A549 (cell line): ENCODE measurements around the gene VSIG10. TPM values are rescaled to one million over a fixed set of nuclear protein-coding genes. Genes with fewer than 3 reads are reported as not detected.

Experiments
- ATAC-seq, 2 experiments: fragments of 200-7000 bp in 1 of 2; fragments of >200 bp in 1 of 2; cut with Nextera tagmentation in 1 of 2; cut with Tn5 transposase in 1 of 2; 3 replicates each; pipeline versions ENCODE4 v1.8.0 to v1.9.1; 2018 to 2020; ENCODE audit warnings: mild to moderate bottlenecking in 1 of 2, moderate library complexity in 1 of 2
- CTCF ChIA-PET: fragments of 300-600 bp; sonication (Branson Sonifier 250); formaldehyde crosslinking; extraction: SDS; loops from one replicate; lab custom pipeline; 2021; ENCODE audit warnings: antibody characterized with exemption, inconsistent platforms; lab: Yijun Ruan, JAX
- POLR2A ChIA-PET: fragments of 350-600 bp; formaldehyde crosslinking; extraction: SDS; loops from one replicate; lab custom pipeline; 2021; ENCODE audit warnings: antibody characterized with exemption, inconsistent platforms; lab: Yijun Ruan, JAX
- DNase-seq, 2 experiments: peaks; one replicate each; pipeline versions ENCODE4 v3.0.0 to v3.0.0-alpha.2; 2011 to 2016; ENCODE audit warnings: low read depth in 1 of 2, low spot score in 1 of 2
- FAIRE-seq: peaks from 2 replicates; lab custom pipeline; 2011; peaks lifted over from hg19 to GRCh38; lab: Jason Lieb, UNC
- H3K27ac ChIP-seq, 2 experiments: fragments of >200 bp; sonication (Bioruptor Twin); formaldehyde crosslinking; 3 replicates each; pipeline ENCODE4 v1.5.1; 2016 to 2017
- H3K4me1 ChIP-seq: fragments of >200 bp; sonication (Bioruptor Twin); formaldehyde crosslinking; 3 replicates; pipeline ENCODE4 v1.6.1; 2016
- H3K4me2 ChIP-seq: fragments of >200 bp; sonication (Bioruptor Twin); formaldehyde crosslinking; 3 replicates; pipeline ENCODE4 v1.6.1; 2016
- H3K4me3 ChIP-seq: fragments of >200 bp; sonication (Bioruptor Twin); formaldehyde crosslinking; 3 replicates; pipeline ENCODE4 v1.5.1; 2016
- H3K9me3 ChIP-seq: fragments of >200 bp; sonication (Bioruptor Twin); formaldehyde crosslinking; 3 replicates; pipeline ENCODE4 v1.6.1; 2016
- ATOH8 ChIP-seq: fragments of 250-450 bp; sonication (Bioruptor Pico); IDR thresholded peaks from 2 replicates; pipeline ENCODE4 v1.5.0; 2020; ENCODE audit warnings: low read depth, mild to moderate bottlenecking, moderate library complexity
- BHLHE40 ChIP-seq: IDR thresholded peaks from 2 replicates; pipeline ENCODE4 v1.6.1; 2012; ENCODE audit warnings: low read depth, low read length, inconsistent platforms
- EP300 ChIP-seq, 2 experiments: fragments of >200 bp; sonication (Bioruptor Twin); formaldehyde crosslinking; IDR thresholded peaks; 2 replicates in 1 of 2; 3 replicates in 1 of 2; pipeline ENCODE4 v1.6.1; 2016 to 2017
- FOSB ChIP-seq: fragments of 250-450 bp; sonication (Bioruptor Pico); IDR thresholded peaks from 2 replicates; pipeline ENCODE4 v1.5.0; 2020; ENCODE audit warnings: mild to moderate bottlenecking, moderate library complexity
- NPAS2 ChIP-seq: fragments of 250-450 bp; sonication (Bioruptor Pico); IDR thresholded peaks from 2 replicates; pipeline ENCODE4 v1.8.0; 2022; ENCODE audit warnings: mild to moderate bottlenecking, moderate library complexity, borderline replicate concordance
- RCOR1 ChIP-seq: fragments of 150-350 bp; IDR thresholded peaks from 2 replicates; pipeline ENCODE4 v1.6.1; 2014; ENCODE audit warnings: antibody characterized with exemption, low read length, low read depth
- REST ChIP-seq: fragments of 200-600 bp; sonication (generic); IDR thresholded peaks from 2 replicates; pipeline ENCODE4 v1.6.1; 2016; ENCODE audit warnings: antibody characterized with exemption, mild to moderate bottlenecking, moderate library complexity
- RFX5 ChIP-seq: fragments of 450-650 bp; IDR thresholded peaks from 2 replicates; pipeline ENCODE4 v1.7.1; 2014; ENCODE audit warnings: antibody characterized with exemption, mild to moderate bottlenecking, moderate library complexity
- TFCP2L1 ChIP-seq: fragments of 250-450 bp; sonication (Bioruptor Pico); IDR thresholded peaks from 2 replicates; pipeline ENCODE4 v1.5.0; 2021; ENCODE audit warnings: mild to moderate bottlenecking
- USF2 ChIP-seq: fragments of 450-650 bp; IDR thresholded peaks from 2 replicates; pipeline ENCODE4 v1.6.1; 2014; ENCODE audit warnings: antibody characterized with exemption
- ZC3H11A ChIP-seq: fragments of 450-650 bp; IDR thresholded peaks from 2 replicates; pipeline ENCODE4 v1.6.1; 2014; ENCODE audit warnings: antibody characterized with exemption, mild to moderate bottlenecking
- WGBS: methylation state at CpG from one replicate; pipeline ENCODE4 v1.1.6; 2017; ENCODE audit errors: missing lambda C conversion rate; 5-methylcytosine and 5-hydroxymethylcytosine counted together
- polyA plus RNA-seq, 4 experiments: library from polyadenylated mRNA; depleted of rRNA in 3 of 4; stranded (reverse); fragments of >200 nt; fragmentation: RNase III in 1 of 4; extraction: RNeasy Plus Mini Kit Qiagen cat#74134 plus additional on column Dnase treatment in 1 of 4; gene quantifications; 2 replicates in 3 of 4; 3 replicates in 1 of 4; pipeline ENCODE4 v1.2.3, GENCODE V29; 2011 to 2017
- TF ChIP-seq, protein P1 (sequence below): IDR thresholded peaks from 2 replicates; pipeline ENCODE4 v1.6.1; 2012; ENCODE audit warnings: low read depth, borderline replicate concordance
- TF ChIP-seq, protein P2 (sequence below): fragments of 150-350 bp; IDR thresholded peaks from 2 replicates; pipeline ENCODE4 v1.6.1; 2014; ENCODE audit warnings: low read depth, mild to moderate bottlenecking, low read length
- TF ChIP-seq, protein P3 (sequence below): fragments of >200 bp; sonication (Bioruptor Twin); formaldehyde crosslinking; IDR thresholded peaks from 2 replicates; pipeline ENCODE4 v1.6.1; 2016

VSIG10 gene
- polyA plus RNA-seq, 2 of the 4 experiments (the other 2 are of a cell fraction), result 18.3 to 20.2 TPM

DNA sequence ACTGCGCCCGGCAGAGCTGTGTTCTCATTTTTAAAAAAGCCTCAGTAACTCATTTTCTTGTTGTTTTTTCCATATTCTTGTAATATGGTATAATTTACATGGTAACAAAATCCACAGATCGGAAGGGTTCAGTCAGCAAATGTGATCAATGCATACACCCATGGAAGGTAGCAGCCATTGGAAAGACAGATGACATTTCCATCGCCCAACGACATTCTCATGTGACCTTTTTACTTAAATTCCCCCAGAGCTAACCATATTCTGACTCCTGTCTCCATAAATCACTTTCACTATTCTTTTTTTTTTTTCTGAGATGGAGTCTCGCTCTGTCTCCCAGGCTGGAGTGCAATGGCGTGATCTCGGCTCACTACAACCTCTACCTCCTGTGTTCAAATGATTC lies 37.0 kb upstream of the VSIG10 start:
- no peak for FAIRE-seq
- WGBS, result 94% methylated on average over 8 of the region's 8 CpGs
- Histone ChIP-seq H3K4me2 (no peak overlapping the region), H3K4me3 (no peak overlapping the region), H3K27ac (no peak overlapping the region), H3K4me1 (peaks cover 5% of the 10 kb centered on the region; the same call in 1 of the 3 replicates)
- no peak for DNase-seq
- CTCF ChIA-PET, result interaction anchor here (1.2 to 1.9 kb wide), 4 partner anchors 11 to 237 kb away, joined by 7 to 12 read pairs (median 8); partner anchors contain the start of gene SUDS3
- ATAC-seq, result no peak
- no peak for TF ChIP-seq BHLHE40
- TF ChIP-seq EP300 (IDR thresholded peaks at IDR 0.05), result no peak
- TF ChIP-seq RFX5, result no peak
- TF ChIP-seq FOSB (CRISPR knock-in tag), result no peak
- no peak for TF ChIP-seq REST
- no peak for TF ChIP-seq RCOR1
- no peak for TF ChIP-seq USF2
- TF ChIP-seq, all 56 proteins: peak for 0
- H3K9me3 ChIP-seq, result no peaks in the 10 kb centered on the region
- POLR2A ChIA-PET, result interaction anchor here (0.6 kb wide), 1 partner anchor 731 kb away, joined by 3 read pairs; no protein-coding TSS in a partner anchor

DNA sequence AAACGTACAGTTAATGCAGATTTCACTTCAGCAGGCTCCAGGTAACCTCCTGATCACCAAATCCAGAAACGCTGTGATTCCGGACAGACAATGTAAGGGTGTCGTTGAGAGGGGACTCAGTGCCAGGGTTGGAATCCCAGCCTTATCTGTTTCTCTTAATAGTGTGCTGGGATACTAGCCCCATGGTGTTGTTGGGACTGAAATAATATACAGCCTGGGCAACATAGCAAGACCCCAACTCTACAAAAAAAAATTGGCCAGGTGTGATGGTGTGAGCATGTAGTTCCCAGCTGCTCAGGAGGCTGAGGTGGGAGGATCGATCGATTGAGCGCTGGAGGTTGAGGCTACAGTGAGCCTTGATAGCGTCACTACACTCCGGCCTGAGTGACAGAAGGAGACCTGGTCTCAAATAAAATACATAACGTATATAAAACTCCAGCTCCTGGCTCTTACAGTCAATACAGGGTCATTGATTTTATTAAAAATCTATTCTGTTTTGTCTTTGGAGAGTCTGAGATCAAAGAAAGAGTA lies 33.4 kb upstream of the VSIG10 start:
- Histone ChIP-seq H3K4me1 (peaks cover 13% of the 10 kb centered on the region), H3K27ac (peak overlapping the region; percentile 90 to 96), H3K4me3 (peak overlapping the region; percentile 95), H3K4me2 (peak overlapping the region; percentile 94), H3K9me3 (no peaks in the 10 kb centered on the region)
- TF ChIP-seq ATOH8 (CRISPR knock-in tag) (no peak), NPAS2 (CRISPR knock-in tag) (no peak), TFCP2L1 (CRISPR knock-in tag) (no peak), ZC3H11A (no peak)
- TF ChIP-seq, protein P1, sequence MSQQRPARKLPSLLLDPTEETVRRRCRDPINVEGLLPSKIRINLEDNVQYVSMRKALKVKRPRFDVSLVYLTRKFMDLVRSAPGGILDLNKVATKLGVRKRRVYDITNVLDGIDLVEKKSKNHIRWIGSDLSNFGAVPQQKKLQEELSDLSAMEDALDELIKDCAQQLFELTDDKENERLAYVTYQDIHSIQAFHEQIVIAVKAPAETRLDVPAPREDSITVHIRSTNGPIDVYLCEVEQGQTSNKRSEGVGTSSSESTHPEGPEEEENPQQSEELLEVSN, result no peak
- TF ChIP-seq, protein P2, sequence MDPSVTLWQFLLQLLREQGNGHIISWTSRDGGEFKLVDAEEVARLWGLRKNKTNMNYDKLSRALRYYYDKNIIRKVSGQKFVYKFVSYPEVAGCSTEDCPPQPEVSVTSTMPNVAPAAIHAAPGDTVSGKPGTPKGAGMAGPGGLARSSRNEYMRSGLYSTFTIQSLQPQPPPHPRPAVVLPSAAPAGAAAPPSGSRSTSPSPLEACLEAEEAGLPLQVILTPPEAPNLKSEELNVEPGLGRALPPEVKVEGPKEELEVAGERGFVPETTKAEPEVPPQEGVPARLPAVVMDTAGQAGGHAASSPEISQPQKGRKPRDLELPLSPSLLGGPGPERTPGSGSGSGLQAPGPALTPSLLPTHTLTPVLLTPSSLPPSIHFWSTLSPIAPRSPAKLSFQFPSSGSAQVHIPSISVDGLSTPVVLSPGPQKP, result no peak
- TF ChIP-seq, protein P3, sequence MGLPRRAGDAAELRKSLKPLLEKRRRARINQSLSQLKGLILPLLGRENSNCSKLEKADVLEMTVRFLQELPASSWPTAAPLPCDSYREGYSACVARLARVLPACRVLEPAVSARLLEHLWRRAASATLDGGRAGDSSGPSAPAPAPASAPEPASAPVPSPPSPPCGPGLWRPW, result no peak
- DNase-seq, result no peak
- ATAC-seq, result no peak
- 83% methylated on average over 10 of the region's 10 CpGs for WGBS
- ChIA-PET CTCF (interaction anchor here (0.5 to 3.4 kb wide), 3 partner anchors 16 to 239 kb away, joined by 3 to 12 read pairs (median 3); partner anchors contain the start of gene SUDS3), POLR2A (no interaction called here)
- no peak for FAIRE-seq
